Omental fat pad (tissue), 4 donors: ENCODE data around the gene GPR61. TPM values are rescaled to one million over a fixed set of nuclear protein-coding genes. Genes with fewer than 3 reads are reported as not detected.

Source experiments
- ATAC-seq: fragments of 150-250 bp; one replicate; pipeline ENCODE4 v1.9.1; 2016; ENCODE audit warnings: mild to moderate bottlenecking, moderate library complexity; ENCODE audit not compliant: low FRiP score
- DNase-seq: peaks from one replicate; pipeline ENCODE4 v3.0.0-alpha.2; 2019; ENCODE audit warnings: low spot score
- total RNA-seq, 4 donors: library from RNA; depleted of rRNA; stranded (reverse); fragments of >200 nt; gene quantifications; one replicate each; pipeline ENCODE4 v1.1.0, GENCODE V29; 2016
- TF ChIP-seq, protein P1 (sequence below), 3 donors: fragments of 450-650 bp; IDR thresholded peaks; one replicate each; pipeline ENCODE4 v1.5.1; 2016 to 2017; ENCODE audit warnings: antibody characterized with exemption in 3 of 3, mild to moderate bottlenecking in 3 of 3, moderate library complexity in 2 of 3

The GPR61 gene
- total RNA-seq, 4 donors from 2014 or later: not detected

DNA sequence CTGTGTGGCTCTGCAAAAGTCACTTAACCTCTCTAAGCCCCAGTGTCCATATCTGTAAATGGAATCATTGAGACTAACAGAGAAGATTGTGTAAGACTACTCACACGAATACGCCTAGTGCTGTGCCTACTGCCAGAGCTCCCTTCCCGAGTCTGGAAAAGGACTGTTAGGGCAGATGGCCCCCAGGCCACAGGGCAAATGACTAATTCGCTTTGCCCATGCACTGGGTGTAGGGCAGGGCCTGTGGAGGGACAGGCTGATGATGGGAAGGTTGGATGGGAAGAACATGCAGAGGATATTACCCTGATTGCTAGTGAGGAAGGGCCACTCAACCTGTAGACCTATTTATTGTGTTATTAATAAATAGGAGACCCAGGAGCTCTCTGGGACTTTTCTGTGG lies 4.2 kb upstream of the GPR61 start:
- DNase-seq (no peak), ATAC-seq (no peak)
- TF ChIP-seq, protein P1, sequence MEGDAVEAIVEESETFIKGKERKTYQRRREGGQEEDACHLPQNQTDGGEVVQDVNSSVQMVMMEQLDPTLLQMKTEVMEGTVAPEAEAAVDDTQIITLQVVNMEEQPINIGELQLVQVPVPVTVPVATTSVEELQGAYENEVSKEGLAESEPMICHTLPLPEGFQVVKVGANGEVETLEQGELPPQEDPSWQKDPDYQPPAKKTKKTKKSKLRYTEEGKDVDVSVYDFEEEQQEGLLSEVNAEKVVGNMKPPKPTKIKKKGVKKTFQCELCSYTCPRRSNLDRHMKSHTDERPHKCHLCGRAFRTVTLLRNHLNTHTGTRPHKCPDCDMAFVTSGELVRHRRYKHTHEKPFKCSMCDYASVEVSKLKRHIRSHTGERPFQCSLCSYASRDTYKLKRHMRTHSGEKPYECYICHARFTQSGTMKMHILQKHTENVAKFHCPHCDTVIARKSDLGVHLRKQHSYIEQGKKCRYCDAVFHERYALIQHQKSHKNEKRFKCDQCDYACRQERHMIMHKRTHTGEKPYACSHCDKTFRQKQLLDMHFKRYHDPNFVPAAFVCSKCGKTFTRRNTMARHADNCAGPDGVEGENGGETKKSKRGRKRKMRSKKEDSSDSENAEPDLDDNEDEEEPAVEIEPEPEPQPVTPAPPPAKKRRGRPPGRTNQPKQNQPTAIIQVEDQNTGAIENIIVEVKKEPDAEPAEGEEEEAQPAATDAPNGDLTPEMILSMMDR (IDR thresholded peaks at IDR 0.05): no peak

DNA sequence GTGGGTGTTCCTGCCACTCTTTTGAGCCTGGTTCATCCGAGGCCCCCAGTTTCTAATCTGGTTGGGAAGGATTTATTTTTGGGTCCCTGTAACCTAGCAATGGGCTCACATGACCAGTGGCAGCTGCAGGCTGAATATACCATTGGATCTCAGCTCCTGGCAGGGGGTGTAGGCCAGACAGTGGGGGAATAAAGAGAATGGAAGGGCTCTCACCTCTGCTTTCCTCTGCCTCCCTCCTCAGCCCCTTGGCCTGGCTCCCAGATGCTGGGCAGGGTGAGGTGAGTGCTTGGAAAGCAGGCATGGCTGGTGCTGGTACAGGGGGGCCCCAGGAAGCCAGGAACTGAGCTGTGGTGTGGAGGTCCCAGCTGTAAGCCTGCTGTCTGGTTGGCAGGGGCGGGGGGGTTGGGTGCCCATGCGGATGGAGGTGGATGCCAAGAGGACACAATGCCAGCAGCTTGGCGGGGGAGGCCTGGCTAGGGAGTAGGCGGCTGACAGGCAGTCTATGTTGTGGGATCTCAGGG lies 3.6 kb upstream of the GPR61 start:
- DNase-seq (no peak), ATAC-seq (no peak)
- TF ChIP-seq, protein P1 (IDR thresholded peaks at IDR 0.05): no peak

DNA sequence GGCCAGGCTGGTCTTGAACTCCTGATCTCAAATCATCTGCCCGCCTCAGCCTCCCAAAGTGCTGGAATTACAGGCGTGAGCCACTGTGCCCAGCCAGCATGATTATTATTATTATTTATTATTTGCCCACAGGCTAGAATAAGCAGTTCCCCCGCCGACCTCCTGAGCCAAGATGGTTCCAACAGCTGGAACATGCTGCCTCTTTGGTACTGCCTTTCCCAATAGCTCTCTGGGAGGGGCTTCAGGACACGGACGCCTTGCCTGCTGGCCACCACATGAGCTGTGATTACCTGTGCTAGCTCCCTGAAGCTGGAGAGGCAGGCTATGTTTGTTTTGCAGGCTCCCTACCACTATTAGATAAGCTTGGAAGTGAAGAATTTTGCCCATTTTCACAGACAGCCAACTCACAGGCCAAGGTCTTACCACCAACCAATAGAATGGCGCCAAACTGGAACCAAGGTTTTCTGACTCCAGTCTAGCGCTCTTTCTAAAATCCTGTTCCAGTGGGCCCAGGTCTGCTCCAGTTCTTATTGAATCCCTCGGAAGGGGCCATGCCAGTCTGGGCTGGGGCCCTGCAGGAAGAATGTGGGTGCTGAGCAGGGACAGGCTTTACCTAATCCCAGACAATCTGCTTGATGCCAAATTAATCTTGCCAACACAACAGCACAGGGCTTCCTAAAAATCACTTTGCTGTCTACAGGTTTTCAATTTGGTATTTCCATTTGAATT lies 2.1 kb upstream of the GPR61 start:
- no peak for ATAC-seq
- DNase-seq: no peak
- TF ChIP-seq, protein P1 (IDR thresholded peaks at IDR 0.05): no peak

DNA sequence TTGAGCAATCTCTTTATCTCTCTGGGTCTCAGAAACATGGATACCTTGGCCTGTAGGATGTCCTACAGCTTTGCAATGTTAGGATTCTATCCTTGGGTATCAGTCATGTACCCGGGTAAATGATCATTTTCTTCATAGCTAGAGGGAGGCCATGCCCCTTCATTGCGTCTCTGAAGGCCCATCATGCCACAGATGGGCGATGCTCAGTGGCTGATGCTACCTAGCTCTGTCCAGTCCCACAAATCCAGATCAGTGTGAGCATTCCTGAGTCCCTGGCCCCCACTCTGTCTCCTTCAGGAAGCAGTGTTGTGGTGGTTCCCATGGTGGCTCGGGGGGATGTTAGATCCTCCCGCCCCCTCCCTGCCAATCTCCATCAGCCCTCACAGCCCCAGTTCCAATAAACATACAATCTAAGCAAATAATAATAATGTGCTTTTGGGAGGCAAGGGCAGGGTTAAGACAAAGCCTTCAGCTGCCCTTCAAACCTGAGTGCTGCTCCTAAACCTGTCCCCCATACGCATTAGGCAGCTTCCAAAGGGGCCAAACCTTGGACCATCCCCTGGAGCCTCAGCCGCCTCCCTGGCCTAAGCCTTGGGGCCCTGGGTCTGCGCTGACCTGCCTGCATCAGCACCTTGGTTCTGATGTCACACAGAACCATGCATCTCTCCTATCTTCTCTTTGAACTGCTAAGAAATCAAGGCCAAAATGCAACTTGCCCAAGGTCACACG lies 681 bp upstream of the GPR61 start:
- ATAC-seq: no peak
- TF ChIP-seq, protein P1 (IDR thresholded peaks at IDR 0.05): no peak
- DNase-seq: no peak

DNA sequence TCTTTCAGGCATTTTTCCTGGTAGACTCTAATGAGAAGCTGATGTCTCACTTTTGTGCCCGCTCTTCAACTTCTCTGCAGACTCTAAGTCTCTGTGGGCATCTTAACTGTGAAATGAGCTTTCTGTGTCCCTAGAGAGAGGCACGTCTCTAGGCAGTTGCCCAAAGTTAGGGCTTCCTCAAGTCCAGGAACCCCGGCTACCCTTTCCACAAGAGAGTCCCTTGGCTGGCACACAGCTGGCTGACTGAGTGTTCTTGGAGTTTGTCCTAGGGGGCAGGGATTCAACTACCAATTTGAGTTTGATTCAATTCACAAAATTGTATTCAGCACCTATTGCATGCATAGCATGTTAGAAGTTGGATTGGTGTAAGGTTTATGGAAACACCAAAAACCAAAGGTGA lies 1.4 kb downstream of the GPR61 start:
- ATAC-seq (no peak), DNase-seq (no peak)
- TF ChIP-seq, protein P1 (IDR thresholded peaks at IDR 0.05): no peak

DNA sequence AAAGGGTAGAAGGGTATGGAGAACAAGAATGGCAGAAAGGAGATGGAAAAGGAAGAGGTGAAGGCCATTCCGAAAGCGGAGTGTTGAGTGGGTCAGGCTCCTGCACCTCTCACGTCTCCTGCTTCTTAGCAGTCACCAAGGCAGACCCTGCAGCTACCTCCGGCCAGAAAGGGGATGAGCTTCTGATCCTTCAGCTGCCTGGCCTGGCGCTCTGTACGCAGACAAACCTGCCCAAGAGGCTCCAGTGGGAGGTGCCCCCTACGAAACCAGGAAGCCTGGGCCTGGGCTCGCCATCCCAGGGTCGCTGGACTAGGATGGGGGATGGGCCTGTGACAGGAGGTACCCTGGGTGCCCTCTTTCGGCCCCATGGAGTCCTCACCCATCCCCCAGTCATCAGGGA lies 3.0 kb downstream of the GPR61 start:
- ATAC-seq (no peak), DNase-seq (no peak)
- TF ChIP-seq, protein P1 (IDR thresholded peaks at IDR 0.05): no peak
